ENCODE measurements around the gene ZNF174.

ZNF174 gene

DNA sequence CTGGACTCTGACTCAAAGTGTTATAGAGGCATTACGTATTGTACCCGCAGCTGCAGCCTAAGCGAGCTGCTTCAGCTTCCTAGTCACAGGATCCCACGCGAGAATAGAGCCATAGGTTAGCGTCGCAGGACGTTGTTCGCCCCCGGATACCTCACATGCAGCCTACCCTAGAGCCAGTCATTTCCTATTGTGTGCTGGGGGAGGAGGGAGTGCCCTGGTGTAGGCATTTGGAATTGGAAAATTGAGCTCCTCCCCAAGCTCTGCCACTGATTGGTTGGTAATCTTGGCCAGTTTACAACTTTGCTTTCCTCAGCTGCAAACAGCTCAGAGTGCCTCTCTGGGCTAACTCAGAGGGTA is 43.0 kb downstream of the ZNF174 start:
- DNase-seq: no peak

GRCh38 chr16:3454093-3454492 is 53.1 kb downstream of the ZNF174 start:
- DNase-seq: no peak

GRCh38 chr16:3454631-3455147 is 53.7 kb downstream of the ZNF174 start:
- no peak for DNase-seq

- peak; percentile 65 for DNase-seq
Measured at GRCh38 chr16:3457434-3458252, 56.6 kb downstream of the ZNF174 start.

- DNase-seq: no peak
Measured at GRCh38 chr16:3458278-3458851, 57.4 kb downstream of the ZNF174 start.

GRCh38 chr16:3458852-3459361 is 57.9 kb downstream of the ZNF174 start:
- no peak for DNase-seq
